Measurements from ENCODE around the gene C2orf76. TPM values are rescaled to one million over a fixed set of nuclear protein-coding genes. Genes with fewer than 3 reads are reported as not detected.

C2orf76 gene
- total and polyA plus RNA-seq, 2 of the 4 experiments (the other 2 are of a cell fraction) = 10.6 to 12.6 TPM

- TF ChIP-seq RAD21 (IDR thresholded peaks at IDR 0.05; ENCODE audit: low read length) = no peak
- no peak for TF ChIP-seq MAZ (IDR thresholded peaks at IDR 0.05; ENCODE audit: borderline replicate concordance, low read depth, low read length)
- no peak for TF ChIP-seq NFE2L2 (IDR thresholded peaks at IDR 0.05; ENCODE audit: low read depth, low read length)
- TF ChIP-seq CHD1 (IDR thresholded peaks at IDR 0.05; ENCODE audit: low read depth, low read length) = no peak
- no peak overlapping the region for H2BK15ac ChIP-seq (ENCODE audit: low read depth, low read length)
- no peaks in the 10 kb centered on the region for H3K9me1 ChIP-seq (ENCODE audit: insufficient read depth, low read length)
- DNase-seq (no peak), ATAC-seq (ENCODE audit: low read depth) (no peak)
- no peak overlapping the region for H3K27ac ChIP-seq (ENCODE audit: insufficient read depth, low read length)
- H3K27me3 ChIP-seq (ENCODE audit: control insufficient read depth, insufficient read depth, low read length) = no peaks in the 10 kb centered on the region; the same call in 1 of the 2 replicates
- H3K79me1 ChIP-seq (ENCODE audit: low read depth in 1 of 2, low read length in 2 of 2) = no peaks in the 10 kb centered on the region
- H2AK5ac ChIP-seq (ENCODE audit: low read depth, low read length) = no peak overlapping the region
- no peak overlapping the region for H2AK9ac ChIP-seq (replicated peaks; ENCODE audit: low read depth, low read length, poor library complexity)
- H3K4me1 ChIP-seq (ENCODE audit: control insufficient read depth, insufficient read depth, low read length) = no peaks in the 10 kb centered on the region
- dilution Hi-C loops (cut with HindIII; ENCODE audit: low sequenced_read_pairs, unreplicated experiment) (no loop called here), in situ Hi-C loops (cut with MboI; ENCODE audit: low sequenced_read_pairs) (no loop called here), intact Hi-C loops (cut with micrococcal nuclease) (no loop called here)
- H2BK20ac ChIP-seq (ENCODE audit: low read depth, low read length) = no peak overlapping the region
- H3K14ac ChIP-seq (replicated peaks; ENCODE audit: low read depth, low read length) = no peak overlapping the region
- no CpG with 5 or more reads among the region's 7 CpGs for WGBS, 2 experiments (ENCODE audit: extremely low coverage in 2 of 2, insufficient read length in 1 of 2)
- H3K18ac ChIP-seq (ENCODE audit: low read depth, low read length) = no peak overlapping the region
- no TSS peak for BruUV-seq (replicated peaks)
- no peak overlapping the region for H3K56ac ChIP-seq (ENCODE audit: extremely low read depth, insufficient read depth, low read length)
- H4K5ac ChIP-seq (ENCODE audit: low read depth, low read length) = no peak overlapping the region
- H4K20me1 ChIP-seq (ENCODE audit: insufficient read depth, low read length) = no peaks in the 10 kb centered on the region
- no peak overlapping the region for H3K4me2 ChIP-seq (ENCODE audit: low read depth, low read length)
- H3K4me3 ChIP-seq (ENCODE audit: insufficient read depth, low read depth, low read length) = no peak overlapping the region
- H3K4ac ChIP-seq (ENCODE audit: low read depth, low read length) = no peak overlapping the region
- no peak overlapping the region for H4K8ac ChIP-seq (ENCODE audit: low read depth in 2 of 2, low read length in 2 of 2)
- no peak overlapping the region for H3K23ac ChIP-seq (ENCODE audit: low read depth, low read length)
- H3K9me3 ChIP-seq (ENCODE audit: control insufficient read depth, insufficient read depth, low read length) = no peaks in the 10 kb centered on the region
- POLR2A ChIA-PET (ENCODE audit: unreplicated experiment) = no interaction called here
- peaks cover 12% of the 10 kb centered on the region for H3K36me3 ChIP-seq (ENCODE audit: control insufficient read depth, insufficient read depth, low read length)
- H4K91ac ChIP-seq (ENCODE audit: insufficient read depth, low read depth, low read length) = no peak overlapping the region
- CTCF ChIA-PET = no interaction called here
- no peak overlapping the region for H3K9ac ChIP-seq (ENCODE audit: low read depth, low read length)
- no peak overlapping the region for H2BK120ac ChIP-seq (ENCODE audit: low read depth, low read length)
- no peak overlapping the region for H2AFZ ChIP-seq (replicated peaks; ENCODE audit: low read length, poor library complexity)
- H2BK5ac ChIP-seq (ENCODE audit: low read depth, low read length, poor library complexity, severe bottlenecking) = no peak overlapping the region
Observed at GRCh38 chr2:119377294-119377992, 10.8 kb upstream of the C2orf76 start.
